Measurements from ENCODE around the gene TSPAN1. TPM values are rescaled to one million over a fixed set of nuclear protein-coding genes. Genes with fewer than 3 reads are reported as not detected.

TSPAN1 gene
- total RNA-seq, 1 experiment from 2014 or later, result not detected

- CTCF ChIA-PET, result no interaction called here
- no peak overlapping the region for H3K4me3 ChIP-seq (ENCODE audit: low read depth, low read length, poor library complexity, severe bottlenecking)
- peaks cover 8% of the 10 kb centered on the region for H3K4me1 ChIP-seq (ENCODE audit: insufficient read depth, low read length, poor library complexity, severe bottlenecking)
- intact Hi-C loops (cut with micrococcal nuclease; ENCODE audit: unreplicated experiment), result no loop called here
- H3K27ac ChIP-seq (ENCODE audit: low read depth, low read length, poor library complexity, severe bottlenecking), result no peak overlapping the region
- TF ChIP-seq EZH2 (IDR thresholded peaks at IDR 0.05; ENCODE audit: borderline replicate concordance, low read depth, low read length, poor library complexity, severe bottlenecking) (no peak), CTCF (conservative IDR thresholded peaks at IDR 0.05; ENCODE audit: low read depth, low read length) (no peak)
- POLR2A ChIA-PET (ENCODE audit: low non-redundant PET), result no interaction called here
- peaks cover 23% of the 10 kb centered on the region for H3K36me3 ChIP-seq (ENCODE audit: insufficient read depth, low read length, poor library complexity, severe bottlenecking)
- H3K27me3 ChIP-seq (replicated peaks; ENCODE audit: insufficient read depth, low read depth, low read length, poor library complexity), result no peaks in the 10 kb centered on the region
- no TSS peak for BruUV-seq (replicated peaks)
- DNase-seq (ENCODE audit: low spot score), result no peak
- no peaks in the 10 kb centered on the region for H3K9me3 ChIP-seq (ENCODE audit: low read depth, low read length, poor library complexity, severe bottlenecking)
These were observed 19.2 kb downstream of the TSPAN1 start for GRCh38 chr1:46193984-46194570.

- Histone ChIP-seq H3K4me1 (ENCODE audit: insufficient read depth, low read length, poor library complexity, severe bottlenecking) (peaks cover 8% of the 10 kb centered on the region), H3K27me3 (replicated peaks; ENCODE audit: insufficient read depth, low read depth, low read length, poor library complexity) (no peaks in the 10 kb centered on the region), H3K4me3 (ENCODE audit: low read depth, low read length, poor library complexity, severe bottlenecking) (no peak overlapping the region), H3K36me3 (ENCODE audit: insufficient read depth, low read length, poor library complexity, severe bottlenecking) (peaks cover 19% of the 10 kb centered on the region), H3K27ac (ENCODE audit: low read depth, low read length, poor library complexity, severe bottlenecking) (no peak overlapping the region), H3K9me3 (ENCODE audit: low read depth, low read length, poor library complexity, severe bottlenecking) (no peaks in the 10 kb centered on the region)
- DNase-seq (ENCODE audit: low spot score), result no peak
- intact Hi-C loops (cut with micrococcal nuclease; ENCODE audit: unreplicated experiment), result no loop called here
- no peak for TF ChIP-seq EZH2 (IDR thresholded peaks at IDR 0.05; ENCODE audit: borderline replicate concordance, low read depth, low read length, poor library complexity, severe bottlenecking)
- TF ChIP-seq CTCF (conservative IDR thresholded peaks at IDR 0.05; ENCODE audit: low read depth, low read length), result no peak
- ChIA-PET POLR2A (ENCODE audit: low non-redundant PET) (no interaction called here), CTCF (no interaction called here)
- no TSS peak for BruUV-seq (replicated peaks)
These were observed 19.8 kb downstream of the TSPAN1 start for GRCh38 chr1:46194641-46195193.

- DNase-seq (ENCODE audit: low spot score), result no peak
- intact Hi-C loops (cut with micrococcal nuclease; ENCODE audit: unreplicated experiment), result no loop called here
- POLR2A ChIA-PET (ENCODE audit: low non-redundant PET), result no interaction called here
- CTCF ChIA-PET, result no interaction called here
- BruUV-seq (replicated peaks), result no TSS peak
- peaks cover 8% of the 10 kb centered on the region for H3K4me1 ChIP-seq (ENCODE audit: insufficient read depth, low read length, poor library complexity, severe bottlenecking)
- peak overlapping the region; percentile 78 for H3K4me3 ChIP-seq (ENCODE audit: low read depth, low read length, poor library complexity, severe bottlenecking)
- TF ChIP-seq EZH2 (IDR thresholded peaks at IDR 0.05; ENCODE audit: borderline replicate concordance, low read depth, low read length, poor library complexity, severe bottlenecking) (no peak), CTCF (conservative IDR thresholded peaks at IDR 0.05; ENCODE audit: low read depth, low read length) (no peak)
- H3K27ac ChIP-seq (ENCODE audit: low read depth, low read length, poor library complexity, severe bottlenecking), result no peak overlapping the region
- H3K36me3 ChIP-seq (ENCODE audit: insufficient read depth, low read length, poor library complexity, severe bottlenecking), result peaks cover 19% of the 10 kb centered on the region
- no peaks in the 10 kb centered on the region for H3K9me3 ChIP-seq (ENCODE audit: low read depth, low read length, poor library complexity, severe bottlenecking)
- no peaks in the 10 kb centered on the region for H3K27me3 ChIP-seq (replicated peaks; ENCODE audit: insufficient read depth, low read depth, low read length, poor library complexity)
These were observed 21.7 kb downstream of the TSPAN1 start for GRCh38 chr1:46196609-46197008.
